ENCODE measurements around the gene FBLN7. TPM values are rescaled to one million over a fixed set of nuclear protein-coding genes. Genes with fewer than 3 reads are reported as not detected.
A peak's percentile ranks its signal among the peaks of the same experiment; 100 is the strongest.

The FBLN7 gene
- total RNA-seq, 2 donors from 2014 or later, result 0.86 to 3.5 TPM

DNA sequence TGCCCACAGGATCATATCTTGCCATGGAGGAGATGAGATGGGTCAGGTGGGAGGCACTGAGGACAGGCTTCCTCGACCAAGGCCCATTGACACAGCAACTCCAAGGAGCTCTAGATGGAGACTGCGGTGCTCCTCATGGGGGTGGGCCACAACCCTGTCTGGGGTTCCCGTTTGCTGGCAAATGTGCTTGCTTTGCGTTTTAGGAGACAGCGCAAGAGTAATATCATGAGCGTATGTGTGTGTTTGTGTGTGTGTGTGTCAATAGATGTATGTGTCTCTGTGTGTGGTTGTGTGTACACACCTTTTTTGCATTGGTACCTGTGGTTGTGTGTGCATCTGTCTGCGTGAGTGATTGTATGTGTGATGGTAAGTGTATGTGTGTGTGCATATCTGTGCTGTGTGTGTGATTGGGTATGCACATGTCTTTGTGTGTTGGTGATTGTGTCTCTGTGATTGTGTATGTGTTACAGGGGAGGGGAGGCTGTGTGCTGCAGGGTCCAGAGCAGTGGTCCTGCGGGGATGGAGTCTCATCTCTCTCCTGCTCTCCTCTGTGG is 4.4 kb downstream of the FBLN7 start:
- Histone ChIP-seq H3K4me1 (peaks cover 0 to 12% of the 10 kb centered on the region in 2 donors), H3K4me3 (no peak overlapping the region), H3K27ac (no peak overlapping the region), H3K27me3 (no peaks in the 10 kb centered on the region), H3K9me3 (no peaks in the 10 kb centered on the region), H3K36me3 (no peaks in the 10 kb centered on the region)
- TF ChIP-seq, protein P1, sequence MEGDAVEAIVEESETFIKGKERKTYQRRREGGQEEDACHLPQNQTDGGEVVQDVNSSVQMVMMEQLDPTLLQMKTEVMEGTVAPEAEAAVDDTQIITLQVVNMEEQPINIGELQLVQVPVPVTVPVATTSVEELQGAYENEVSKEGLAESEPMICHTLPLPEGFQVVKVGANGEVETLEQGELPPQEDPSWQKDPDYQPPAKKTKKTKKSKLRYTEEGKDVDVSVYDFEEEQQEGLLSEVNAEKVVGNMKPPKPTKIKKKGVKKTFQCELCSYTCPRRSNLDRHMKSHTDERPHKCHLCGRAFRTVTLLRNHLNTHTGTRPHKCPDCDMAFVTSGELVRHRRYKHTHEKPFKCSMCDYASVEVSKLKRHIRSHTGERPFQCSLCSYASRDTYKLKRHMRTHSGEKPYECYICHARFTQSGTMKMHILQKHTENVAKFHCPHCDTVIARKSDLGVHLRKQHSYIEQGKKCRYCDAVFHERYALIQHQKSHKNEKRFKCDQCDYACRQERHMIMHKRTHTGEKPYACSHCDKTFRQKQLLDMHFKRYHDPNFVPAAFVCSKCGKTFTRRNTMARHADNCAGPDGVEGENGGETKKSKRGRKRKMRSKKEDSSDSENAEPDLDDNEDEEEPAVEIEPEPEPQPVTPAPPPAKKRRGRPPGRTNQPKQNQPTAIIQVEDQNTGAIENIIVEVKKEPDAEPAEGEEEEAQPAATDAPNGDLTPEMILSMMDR (IDR thresholded peaks at IDR 0.05), result no peak
- peak; percentile 53 for DNase-seq (ENCODE audit: low spot score)

DNA sequence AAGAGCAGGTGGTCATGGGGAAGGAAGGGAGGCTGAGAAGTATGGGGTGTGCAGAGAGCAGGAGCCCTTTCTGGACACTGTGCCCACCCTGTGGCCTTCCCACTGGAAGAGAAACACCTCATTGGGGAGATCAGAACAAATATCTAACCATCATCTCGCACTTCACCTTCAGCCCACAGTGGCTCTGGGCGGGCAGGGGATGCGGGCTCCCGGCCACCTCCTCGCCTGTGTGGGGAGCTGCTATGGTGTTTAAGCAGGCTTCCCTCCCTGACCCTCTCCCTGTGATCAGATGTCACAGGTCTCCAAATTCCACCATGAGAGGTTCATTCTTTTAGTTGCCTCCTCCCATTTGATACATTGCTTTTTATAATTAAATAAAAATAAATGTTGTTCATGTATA is 5.0 kb downstream of the FBLN7 start:
- TF ChIP-seq, protein P1 (IDR thresholded peaks at IDR 0.05), result no peak
- DNase-seq (ENCODE audit: low spot score), result peak; percentile 38
- Histone ChIP-seq H3K36me3 (no peaks in the 10 kb centered on the region), H3K4me1 (peaks cover 0 to 13% of the 10 kb centered on the region in 2 donors), H3K27ac (no peak overlapping the region), H3K27me3 (no peaks in the 10 kb centered on the region), H3K4me3 (no peak overlapping the region), H3K9me3 (no peaks in the 10 kb centered on the region)

- H3K4me3 ChIP-seq, result no peak overlapping the region
- no peak overlapping the region for H3K27ac ChIP-seq
- no peaks in the 10 kb centered on the region for H3K9me3 ChIP-seq
- H3K36me3 ChIP-seq, result no peaks in the 10 kb centered on the region
- H3K27me3 ChIP-seq, result no peaks in the 10 kb centered on the region
- no peak for DNase-seq (ENCODE audit: low spot score)
- TF ChIP-seq, protein P1 (IDR thresholded peaks at IDR 0.05), result no peak
- peaks cover 0 to 27% of the 10 kb centered on the region in 2 donors for H3K4me1 ChIP-seq
Measured at GRCh38 chr2:112144966-112145365, 6.8 kb downstream of the FBLN7 start.

- Histone ChIP-seq H3K4me3 (no peak overlapping the region), H3K27ac (peak overlapping the region; percentile 50 to 56)
Measured at GRCh38 chr2:112147382-112148168, 9.4 kb downstream of the FBLN7 start.

GRCh38 chr2:112148477-112148876 is 10.3 kb downstream of the FBLN7 start:
- Histone ChIP-seq H3K27me3 (no peaks in the 10 kb centered on the region), H3K36me3 (no peaks in the 10 kb centered on the region), H3K4me1 (peaks cover 0 to 24% of the 10 kb centered on the region in 2 donors), H3K9me3 (no peaks in the 10 kb centered on the region), H3K27ac (peak overlapping the region in 1 of 2 donors; percentile 50), H3K4me3 (no peak overlapping the region)
- peak; percentile 43 for DNase-seq (ENCODE audit: low spot score)
- TF ChIP-seq, protein P1 (IDR thresholded peaks at IDR 0.05), result no peak

More at GRCh38 chr2:112147382-112148168, 9.4 kb downstream of the FBLN7 start:
- peak; percentile 58 for DNase-seq (ENCODE audit: low spot score)
- H3K4me1 ChIP-seq, result peaks cover 0 to 24% of the 10 kb centered on the region in 2 donors
- no peaks in the 10 kb centered on the region for H3K36me3 ChIP-seq
- H3K9me3 ChIP-seq, result no peaks in the 10 kb centered on the region
- TF ChIP-seq, protein P1 (IDR thresholded peaks at IDR 0.05), result no peak
- no peaks in the 10 kb centered on the region for H3K27me3 ChIP-seq
